Activated naive CD8-positive, alpha-beta T cell treated with anti-CD3 and anti-CD28 coated beads, Interleukin-2, amount 50 U/mL, for 24 hours (primary cell): ENCODE data around the gene OR7A5.
"Not testable (repeated sequence)": the region's sequence is repeated elsewhere in the genome, so short reads cannot be mapped to it uniquely, and the experiment has no call there.

Experiments used
- ATAC-seq: fragments of 150-1000 bp; cut with Tn5 transposase; one replicate; pipeline ENCODE4 v1.10.0; 2021
- DNase-seq: peaks from one replicate; pipeline ENCODE4 v3.0.0; 2021
- H3K27ac Mint-ChIP-seq: one replicate; pipeline ENCODE4 v1.8.0; 2021; ENCODE audit warnings: mild to moderate bottlenecking, mixed read lengths
- H3K27me3 Mint-ChIP-seq: one replicate; pipeline ENCODE4 v1.8.0; 2021; ENCODE audit warnings: mixed read lengths
- H3K36me3 Mint-ChIP-seq: one replicate; pipeline ENCODE4 v1.8.0; 2021; ENCODE audit warnings: low read depth, mixed read lengths
- H3K4me1 Mint-ChIP-seq: one replicate; pipeline ENCODE4 v1.8.0; 2021; ENCODE audit warnings: mixed read lengths
- H3K4me3 Mint-ChIP-seq: one replicate; pipeline ENCODE4 v1.8.0; 2021; ENCODE audit warnings: mild to moderate bottlenecking, moderate library complexity, mixed read lengths
- H3K9me3 Mint-ChIP-seq: one replicate; pipeline ENCODE4 v1.8.0; 2021; ENCODE audit warnings: mixed read lengths

The OR7A5 gene

GRCh38 chr19:14778110-14778845 is 56.7 kb downstream of the OR7A5 start, which contains the start of gene ADGRE2:
ADGRE2 (minus strand) TSS chr19:14778560; CDS start chr19:14776756, 1,804 bp downstream.
- not testable (repeated sequence) for H3K9me3 Mint-ChIP-seq, H3K4me3 Mint-ChIP-seq
- H3K27me3 Mint-ChIP-seq = peaks cover 39% of the 10 kb centered on the region

GRCh38 chr19:14777645-14778044 is 57.3 kb downstream of the OR7A5 start:
- Mint-ChIP-seq H3K4me1 (peaks cover 14% of the 10 kb centered on the region), H3K27me3 (peaks cover 35% of the 10 kb centered on the region)
- H3K36me3 Mint-ChIP-seq, H3K9me3 Mint-ChIP-seq, DNase-seq, H3K27ac Mint-ChIP-seq, H3K4me3 Mint-ChIP-seq, ATAC-seq: not testable (repeated sequence)

More at GRCh38 chr19:14778110-14778845, 56.7 kb downstream of the OR7A5 start, which contains the start of gene ADGRE2:
- not testable (repeated sequence) for DNase-seq, H3K36me3 Mint-ChIP-seq, ATAC-seq, H3K27ac Mint-ChIP-seq
- peaks cover 19% of the 10 kb centered on the region for H3K4me1 Mint-ChIP-seq
